Stimulated activated CD8-positive, alpha-beta memory T cell treated with anti-CD3 and anti-CD28 coated beads, Interleukin-4, amount 100 ng/mL, for 4 hours (primary cell): ENCODE data around the gene FAM107B.

ENCODE experiments used
- DNase-seq, 2 donors: peaks; one replicate each; pipeline ENCODE4 v3.0.0-alpha.2; 2020; ENCODE audit warnings: low read depth in 2 of 2, low spot score in 1 of 2

FAM107B gene

GRCh38 chr10:14779001-14779651, 4.4 kb upstream of the FAM107B start:
- DNase-seq, result no peak

DNA sequence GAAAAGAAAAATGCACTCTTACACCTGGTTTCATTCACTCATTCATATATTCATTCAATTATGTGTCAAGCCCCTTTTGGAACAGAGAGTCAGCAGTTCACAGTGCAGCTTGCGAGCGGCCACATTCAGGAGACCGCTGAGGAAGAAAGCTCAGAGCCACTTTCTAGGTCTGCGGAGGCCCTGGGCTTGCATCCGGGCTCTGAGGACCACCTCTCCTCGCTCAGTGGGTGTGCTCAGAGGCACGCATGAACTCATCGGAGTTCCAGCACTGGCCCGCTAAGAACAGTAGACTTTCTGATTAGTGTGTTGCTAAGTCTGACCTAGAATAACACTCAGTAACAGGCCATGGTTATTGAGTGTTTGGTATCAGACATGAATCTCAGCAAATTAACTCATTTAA, 1.8 kb upstream of the FAM107B start:
- no peak for DNase-seq

- DNase-seq, result no peak
Observed at GRCh38 chr10:14775656-14776055, 959 bp upstream of the FAM107B start.

DNA sequence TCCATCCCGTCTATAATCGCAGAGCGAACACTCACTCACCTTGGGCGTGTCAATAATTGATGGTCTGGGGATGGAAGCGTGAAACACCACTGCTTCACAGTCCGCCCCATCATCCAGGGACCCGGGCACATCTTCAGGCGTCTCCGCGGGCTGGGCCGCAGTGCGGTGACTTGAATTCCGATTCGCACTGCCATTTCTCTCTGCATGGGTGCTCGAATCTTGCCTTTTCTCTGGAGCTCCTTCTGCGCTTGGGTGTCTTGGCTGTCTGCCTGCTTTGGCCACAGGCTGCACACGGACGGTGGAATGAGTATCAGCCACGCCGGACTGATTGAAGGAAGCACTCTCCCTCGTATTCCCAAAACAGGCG, 500 bp downstream of the FAM107B start:
- DNase-seq, result no peak

DNA sequence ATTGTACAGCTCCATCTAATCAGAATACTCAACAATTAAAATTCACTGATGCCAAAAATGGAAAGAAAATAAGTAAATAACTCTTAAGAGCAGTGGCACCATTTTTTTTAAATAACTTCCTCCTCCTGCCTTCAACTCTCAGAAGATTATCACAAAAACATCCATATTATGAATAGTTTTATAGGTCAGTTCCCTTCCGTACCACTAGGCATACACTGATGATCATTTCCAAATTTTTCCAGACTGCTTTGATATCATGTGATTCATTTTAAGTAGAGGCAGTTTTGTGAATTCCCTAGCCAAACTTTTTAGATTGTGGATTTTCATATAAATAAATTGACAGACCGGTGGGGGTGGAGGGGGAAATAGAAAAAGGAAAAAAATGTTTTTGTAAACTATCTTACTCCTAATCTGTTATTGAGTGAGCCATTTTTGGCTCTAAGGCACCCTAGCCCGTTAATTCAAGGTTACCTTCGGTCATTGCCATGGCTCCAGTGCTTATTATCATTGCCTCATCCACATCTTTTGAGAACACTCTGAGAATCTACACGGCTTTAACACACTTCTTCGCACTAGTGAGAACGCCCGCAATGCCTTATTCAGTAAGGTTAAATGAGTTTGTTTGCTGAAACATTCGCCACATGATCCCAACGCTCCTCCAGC, 1.0 kb downstream of the FAM107B start:
- DNase-seq, result no peak

DNA sequence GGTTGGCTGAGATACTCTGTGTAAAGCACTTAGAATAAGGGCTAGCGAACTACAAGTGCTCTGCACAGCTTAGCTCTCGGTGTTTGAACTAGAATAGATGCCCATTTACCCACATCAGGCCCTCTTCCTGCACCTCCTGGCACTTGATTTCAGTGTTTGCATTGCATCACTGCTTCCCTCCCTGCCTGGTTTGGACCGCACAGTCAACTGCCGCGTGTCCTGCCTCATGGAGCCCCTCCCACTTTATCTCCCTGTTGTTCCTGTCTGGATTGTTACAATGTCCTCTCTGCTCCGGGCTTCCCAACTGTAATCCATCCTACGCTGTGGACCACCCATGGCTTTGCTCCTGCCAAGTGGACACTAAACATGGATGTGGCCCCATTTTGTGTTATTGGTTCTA, 2.3 kb downstream of the FAM107B start:
- no peak for DNase-seq

DNA sequence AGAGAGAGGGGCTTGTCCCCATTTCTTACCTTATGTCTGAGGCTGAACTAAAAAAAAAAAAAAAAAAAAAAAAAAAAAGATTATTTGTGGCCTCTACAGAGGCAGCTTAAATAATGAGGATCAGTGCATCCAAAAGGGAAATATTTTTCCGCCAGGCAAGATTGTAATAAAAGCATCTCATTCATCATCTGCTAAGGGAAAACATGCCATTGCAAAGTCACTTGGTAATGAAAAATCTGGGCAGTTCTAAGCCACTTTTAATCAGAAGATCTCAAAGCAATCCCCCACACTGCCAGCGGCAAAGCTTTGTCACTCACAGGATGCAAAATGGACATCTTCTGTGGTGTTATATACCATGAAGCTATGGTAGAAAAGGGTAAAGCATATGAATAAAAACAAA, 3.8 kb downstream of the FAM107B start:
- DNase-seq, result no peak

- no peak for DNase-seq
Observed at GRCh38 chr10:14761372-14761771, 13.3 kb downstream of the FAM107B start.

DNA sequence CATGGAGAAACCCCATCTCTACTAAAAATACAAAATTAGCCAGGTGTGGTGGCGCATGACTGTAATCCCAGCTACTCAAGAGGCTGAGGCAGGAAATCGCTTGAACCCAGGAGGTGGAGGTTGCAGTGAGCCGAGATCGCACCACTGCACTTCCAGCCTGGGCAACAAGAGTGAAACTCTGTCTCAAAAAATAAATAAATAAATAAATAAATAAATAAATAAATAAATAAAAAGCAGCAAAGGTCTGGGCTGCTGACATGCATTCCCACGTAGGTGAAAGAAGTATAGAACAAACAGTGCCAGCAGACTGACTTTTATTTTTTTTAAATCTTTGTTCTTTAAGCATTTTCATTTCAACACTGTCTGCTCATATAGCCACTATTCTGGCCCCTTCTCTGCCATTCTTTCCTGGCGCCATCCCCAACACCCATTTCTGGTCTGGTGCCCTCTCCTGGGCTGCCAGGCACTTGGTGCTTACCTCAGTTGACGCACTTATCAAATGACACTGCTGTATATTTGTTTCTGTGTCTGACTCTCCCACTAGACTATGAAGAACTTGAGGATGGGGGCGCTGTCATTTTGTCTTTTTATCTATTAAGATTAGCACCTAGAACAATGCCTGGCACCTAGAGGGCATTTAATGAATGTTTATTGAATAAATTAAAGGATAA, 15.6 kb downstream of the FAM107B start:
- DNase-seq, result no peak

- no peak for DNase-seq
Observed at GRCh38 chr10:14758451-14758850, 16.2 kb downstream of the FAM107B start.

- DNase-seq, result no peak
Observed at GRCh38 chr10:14757986-14758385, 16.7 kb downstream of the FAM107B start.

DNA sequence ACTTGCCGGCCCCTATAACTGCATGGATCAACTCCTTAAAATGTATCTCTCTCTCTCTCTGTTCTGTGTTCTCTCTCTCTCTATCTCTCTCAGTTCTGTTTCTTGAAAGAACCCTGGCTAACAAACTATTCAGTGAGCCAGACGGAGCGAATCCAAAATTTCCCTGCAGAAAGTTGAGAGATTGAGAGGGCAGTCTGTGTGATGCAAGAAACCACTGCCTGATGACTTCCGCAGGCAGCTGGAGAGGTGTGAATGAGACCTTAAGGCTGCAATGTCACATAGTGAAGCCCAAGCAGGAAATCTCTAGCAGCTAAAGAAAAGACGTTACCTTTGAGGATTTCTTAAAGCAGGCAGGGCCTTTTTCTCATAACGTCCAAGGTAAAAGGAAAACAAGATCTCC, 17.3 kb downstream of the FAM107B start:
- no peak for DNase-seq

GRCh38 chr10:14753441-14753840, 21.3 kb downstream of the FAM107B start:
- DNase-seq, result no peak

DNA sequence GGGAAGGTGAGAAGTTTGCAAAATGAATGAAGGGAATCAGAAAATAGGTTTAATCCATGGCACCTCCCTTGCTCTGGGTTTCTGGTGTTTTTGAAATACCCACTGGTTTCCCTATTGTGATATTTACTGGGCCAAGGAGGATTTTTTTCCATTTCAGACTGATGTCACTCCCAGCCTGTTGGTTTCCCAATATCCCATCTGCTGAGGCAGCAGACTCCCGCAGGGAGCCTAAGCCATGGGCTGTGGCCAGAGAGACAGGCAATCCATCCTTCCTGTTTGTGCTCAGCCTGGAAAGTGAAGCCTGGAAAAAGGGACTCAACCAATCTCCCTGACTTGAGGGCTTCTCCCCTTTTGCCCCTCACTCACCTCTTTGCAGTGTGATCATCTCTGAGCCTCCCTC, 22.8 kb downstream of the FAM107B start:
- DNase-seq, result no peak

DNA sequence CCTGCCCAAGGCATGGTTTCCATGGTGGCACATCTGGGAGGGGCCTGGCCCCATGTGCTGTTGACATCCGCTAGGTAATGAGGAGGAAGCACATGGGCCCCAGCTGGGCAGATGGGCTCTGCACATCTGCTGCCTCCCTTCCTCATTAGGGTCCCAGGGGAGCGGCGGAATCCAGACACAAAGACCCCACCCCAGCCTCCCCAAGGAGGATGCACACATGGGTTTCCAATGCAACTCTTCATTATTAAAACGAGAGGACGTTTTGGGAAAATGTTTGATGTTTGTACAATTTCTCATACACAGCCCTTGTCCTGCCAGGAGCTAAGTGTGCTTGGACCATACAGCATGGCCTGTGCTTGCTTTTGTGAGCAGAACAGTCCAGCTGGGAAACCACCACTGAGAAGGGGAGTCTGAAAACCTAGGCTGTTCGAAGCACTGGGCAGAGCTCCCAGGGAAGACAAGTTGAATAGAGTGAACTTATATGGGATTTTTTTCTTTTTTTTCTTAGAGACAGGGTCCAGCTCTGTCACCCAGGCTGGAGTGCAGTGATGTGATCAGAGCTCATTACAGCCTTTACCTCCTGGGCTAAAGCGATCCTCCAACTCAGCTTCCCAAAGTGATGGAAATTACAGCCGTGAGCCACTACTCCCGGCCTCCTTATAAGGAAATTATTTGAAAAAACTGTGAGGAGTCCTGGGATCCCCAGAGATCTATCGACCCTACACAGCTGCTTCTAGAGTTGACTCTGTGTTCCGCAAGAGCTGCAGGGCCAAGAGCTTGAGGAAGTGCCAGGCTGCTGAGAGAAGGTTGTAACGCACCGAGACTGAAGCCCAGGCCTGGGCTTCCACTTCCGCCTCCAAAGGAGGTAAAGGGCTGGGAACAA, 23.4 kb downstream of the FAM107B start:
- no peak for DNase-seq

- DNase-seq, result no peak
Observed at GRCh38 chr10:14749070-14749809, 25.5 kb downstream of the FAM107B start.

GRCh38 chr10:14748441-14748840, 26.3 kb downstream of the FAM107B start:
- DNase-seq, result no peak

DNA sequence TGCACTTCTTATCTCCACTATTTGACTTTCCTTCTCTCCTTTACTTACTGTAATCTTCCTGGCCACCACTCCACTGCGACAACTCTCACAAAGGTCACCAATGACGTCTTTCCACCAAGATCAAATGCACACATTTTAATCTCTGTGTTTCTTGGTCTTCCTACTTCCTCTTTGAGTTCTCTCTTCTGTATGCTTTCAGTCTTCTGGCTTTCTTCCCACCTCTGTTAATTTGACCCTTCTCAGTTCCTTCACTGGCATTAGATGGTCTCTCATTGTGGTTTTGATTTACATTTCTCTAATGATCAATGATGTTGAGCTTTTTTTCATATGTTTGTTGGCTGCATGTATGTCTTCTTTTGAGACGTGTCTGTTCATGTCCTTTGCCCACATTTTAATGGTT, 31.9 kb downstream of the FAM107B start:
- DNase-seq, result no peak

- DNase-seq, result no peak
Observed at GRCh38 chr10:14742382-14742781, 32.3 kb downstream of the FAM107B start.

DNA sequence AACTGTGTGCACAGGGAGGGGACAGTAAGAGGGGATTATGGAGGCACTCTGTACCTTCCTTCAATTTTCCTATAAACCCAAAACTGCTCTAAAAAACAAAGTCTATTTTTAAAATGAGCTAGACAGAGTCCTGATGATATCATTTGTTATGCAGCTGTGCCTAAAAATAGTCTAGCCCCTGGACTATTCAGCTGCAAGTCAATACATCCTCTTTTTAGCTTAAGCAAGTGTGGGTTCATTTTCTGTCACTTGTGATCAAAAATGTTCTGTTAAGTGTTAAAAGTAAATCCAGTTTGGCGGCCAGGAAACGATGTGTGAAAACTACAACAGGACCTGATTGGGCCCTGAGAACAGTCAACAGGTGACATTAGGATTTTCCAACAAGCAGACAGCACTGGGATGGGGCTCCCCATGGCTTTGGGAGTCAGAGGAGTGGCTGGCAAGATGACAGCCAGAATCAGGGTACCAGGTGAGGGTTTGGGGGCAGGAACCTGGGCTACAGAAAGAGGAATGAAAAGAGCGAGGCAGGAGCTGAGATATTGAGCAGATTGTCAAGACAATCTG, 33.9 kb downstream of the FAM107B start:
- DNase-seq, result no peak
